HG03039 (cell line): ENCODE results near the gene TAGLN3.
"Not testable (repeated sequence)": the region's sequence is repeated elsewhere in the genome, so short reads cannot be mapped to it uniquely, and the experiment has no call there.

Source experiments
- ATAC-seq: cut with Tn5 transposase; IDR thresholded peaks from one replicate; pipeline ENCODE4 v1.9.1; 2021; ENCODE audit warnings: mild to moderate bottlenecking, moderate library complexity; ENCODE audit not compliant: unreplicated experiment

The TAGLN3 gene

DNA sequence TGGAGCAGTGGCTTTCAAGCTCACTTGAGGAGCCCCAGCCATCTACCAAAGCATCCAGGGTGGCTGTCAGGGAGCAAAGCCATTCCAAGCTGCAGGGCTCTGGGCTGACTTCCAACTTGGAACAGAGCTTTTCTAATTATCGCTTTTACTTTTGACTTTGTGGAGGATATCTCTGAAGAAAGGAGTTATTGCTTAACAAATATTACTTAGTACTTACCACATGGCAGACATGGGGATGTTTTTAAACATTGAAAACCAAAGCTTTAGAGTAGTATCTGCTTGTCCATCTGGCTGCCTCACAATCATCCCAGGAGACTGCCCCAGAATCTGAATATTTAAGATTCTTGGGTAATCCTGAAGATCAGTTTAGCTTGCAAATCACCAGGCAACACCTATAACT, 8.9 kb downstream of the TAGLN3 start:
- ATAC-seq = no peak

DNA sequence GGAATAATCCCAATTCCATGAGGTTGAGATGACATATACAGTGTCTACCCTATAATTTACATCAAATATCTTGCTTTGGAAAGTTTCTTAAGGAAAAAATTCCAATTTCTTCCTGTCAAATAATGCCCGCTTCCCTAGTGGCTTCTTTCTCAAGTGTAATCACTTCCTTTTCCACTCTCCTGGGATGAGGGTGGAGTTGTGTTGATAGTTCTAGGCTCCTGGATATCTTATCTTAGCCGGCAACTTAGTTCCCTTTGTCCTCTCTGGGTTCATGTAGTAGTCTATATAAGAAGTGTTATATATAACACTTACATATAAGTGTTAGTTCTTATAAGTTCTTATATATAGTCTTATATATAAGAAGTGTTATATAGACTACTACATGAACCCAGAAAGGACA, 10.9 kb downstream of the TAGLN3 start:
- ATAC-seq = no peak

DNA sequence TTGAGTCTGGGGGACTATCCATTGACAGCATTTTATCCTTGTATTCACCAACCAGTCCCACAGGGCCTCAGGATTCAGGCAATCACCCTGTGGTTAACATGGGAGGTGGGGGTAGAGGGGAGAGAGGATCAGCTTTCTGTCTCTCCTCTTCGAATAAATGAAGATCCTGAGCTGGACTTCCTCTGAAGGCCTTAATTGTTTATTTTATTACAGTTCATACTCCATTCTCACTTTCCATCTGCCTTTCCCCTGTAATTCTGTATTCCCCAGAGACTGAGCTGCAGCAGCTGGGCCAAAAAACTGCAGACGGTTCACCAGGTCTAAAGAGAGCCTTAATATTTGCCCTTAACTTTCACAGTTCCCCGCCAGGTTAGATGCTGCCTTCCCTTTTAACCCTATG, 11.9 kb downstream of the TAGLN3 start:
- no peak for ATAC-seq

DNA sequence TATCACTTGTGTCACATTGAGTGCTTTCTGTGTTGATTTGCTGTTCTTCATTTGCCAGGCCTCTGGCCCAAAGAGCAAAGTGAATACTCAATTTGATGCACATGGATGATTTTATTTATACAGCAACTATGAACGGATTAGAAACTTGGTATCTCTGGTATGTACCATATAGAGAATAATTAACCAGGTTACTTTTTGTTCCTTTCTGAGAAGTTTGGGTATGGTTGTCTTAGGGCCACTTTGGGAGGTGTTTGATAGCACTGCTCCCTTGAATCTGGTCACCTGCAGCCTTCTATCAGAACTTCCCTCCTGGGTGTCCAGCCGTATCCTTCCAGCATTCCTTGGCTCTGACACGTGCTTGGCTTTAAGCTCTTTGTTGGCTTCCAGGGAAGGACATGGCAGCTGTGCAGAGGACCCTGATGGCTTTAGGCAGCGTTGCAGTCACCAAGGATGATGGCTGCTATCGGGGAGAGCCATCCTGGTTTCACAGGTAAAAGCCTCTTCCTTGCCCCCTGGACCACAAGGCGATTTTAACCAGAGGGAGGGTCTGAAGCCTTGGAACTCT, 12.7 kb downstream of the TAGLN3 start:
- no peak for ATAC-seq

DNA sequence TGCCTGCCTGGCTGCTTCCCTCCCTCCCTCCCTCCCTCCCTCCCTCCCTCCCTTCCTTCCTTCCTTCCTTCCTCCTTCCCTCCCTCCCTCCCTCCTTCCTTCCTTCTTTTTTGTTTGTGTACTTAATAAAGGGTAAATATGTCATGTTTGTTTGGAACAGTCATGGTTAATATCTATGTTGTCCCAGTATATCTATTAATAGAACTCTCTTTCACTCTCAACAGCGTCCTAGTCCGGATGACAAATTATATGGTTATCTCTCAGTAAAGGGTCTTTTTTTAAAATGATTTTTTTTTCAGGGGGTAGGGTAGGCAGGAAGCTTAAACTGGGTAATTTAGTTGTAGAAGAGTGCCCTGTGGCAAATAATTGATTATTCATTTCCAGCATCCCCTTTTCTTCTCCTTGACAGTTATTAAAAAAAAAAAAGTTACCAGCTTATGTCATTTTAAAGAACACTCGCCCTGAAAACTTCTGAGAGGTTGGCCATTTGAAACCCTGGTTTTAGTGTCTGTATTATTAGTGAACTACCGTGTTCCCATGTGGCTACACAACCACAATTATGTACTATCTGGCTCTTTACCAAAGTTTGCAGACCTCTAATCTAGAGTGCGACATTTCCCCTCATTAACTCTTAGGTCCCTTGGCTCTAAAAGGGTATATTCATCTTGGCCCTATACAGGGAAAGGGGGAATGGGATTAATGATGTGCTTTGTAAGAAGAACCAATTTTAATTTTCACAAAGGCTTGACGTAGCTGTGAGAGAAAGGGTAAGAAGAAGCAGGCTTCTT, 13.7 kb downstream of the TAGLN3 start:
- no peak for ATAC-seq

DNA sequence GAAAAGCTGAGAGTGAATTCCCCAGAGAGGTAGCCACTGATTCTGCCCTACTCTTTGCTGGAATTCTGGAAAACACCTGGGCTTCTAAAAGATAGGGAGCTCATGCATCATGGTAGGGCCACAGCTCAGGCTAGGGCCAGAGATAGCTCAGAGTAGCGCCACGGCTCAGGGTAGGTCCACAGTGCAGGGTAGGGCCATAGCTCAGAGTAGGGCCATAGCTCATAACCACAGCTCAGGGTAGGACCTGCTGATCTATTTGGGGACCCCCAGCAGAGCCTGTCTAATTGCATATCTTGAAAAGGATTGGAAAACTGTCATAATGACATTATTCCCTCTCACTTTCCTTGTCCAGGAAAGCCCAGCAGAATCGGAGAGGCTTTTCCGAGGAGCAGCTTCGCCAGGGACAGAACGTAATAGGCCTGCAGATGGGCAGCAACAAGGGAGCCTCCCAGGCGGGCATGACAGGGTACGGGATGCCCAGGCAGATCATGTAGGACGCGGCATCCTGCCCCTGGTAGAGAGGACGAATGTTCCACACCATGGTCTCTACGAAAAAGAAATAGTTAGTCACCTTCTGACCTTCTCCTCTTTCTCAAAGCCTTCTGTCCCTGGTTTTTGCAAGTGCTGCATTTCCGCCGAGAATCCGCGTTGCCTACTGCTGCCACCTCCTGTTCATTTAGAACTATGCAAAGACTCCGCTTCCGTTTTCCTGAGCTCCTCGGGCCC, 14.5 kb downstream of the TAGLN3 start:
- ATAC-seq = peak; percentile 73

DNA sequence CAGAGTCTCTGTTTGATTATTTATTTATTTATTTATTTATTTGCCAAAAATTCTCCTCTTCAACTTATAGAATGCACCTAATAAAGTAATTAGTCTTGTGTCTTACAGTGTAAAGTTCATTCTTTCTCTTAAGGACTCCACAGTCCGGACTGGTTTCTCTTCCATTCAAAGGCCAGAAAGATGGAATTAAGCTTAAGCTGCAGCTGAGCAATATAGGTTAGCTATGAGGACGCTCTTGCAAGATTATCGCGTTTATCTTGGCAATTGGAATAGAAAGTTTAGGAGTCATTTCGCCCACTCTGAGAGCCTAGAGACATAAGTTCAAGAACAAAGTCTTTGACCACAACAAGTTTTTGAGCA, 15.0 kb downstream of the TAGLN3 start:
- no peak for ATAC-seq

DNA sequence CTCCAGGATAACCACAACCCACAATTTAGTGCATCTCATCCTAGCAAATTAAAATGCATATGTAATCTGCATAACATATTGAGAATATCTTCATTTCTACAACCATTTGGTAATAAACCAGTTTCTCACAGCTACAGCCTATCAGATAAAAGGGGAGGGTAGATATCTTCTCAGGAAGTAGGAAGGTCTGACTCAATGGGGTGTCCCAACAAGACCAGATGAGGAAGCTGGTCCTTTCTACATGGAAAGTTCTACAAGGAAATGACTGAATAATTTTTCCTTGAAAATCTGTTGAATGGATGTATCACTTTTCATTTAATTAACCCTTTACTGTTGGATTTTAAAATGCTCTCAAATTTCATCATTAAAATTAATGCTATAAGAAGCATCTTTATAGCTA, 18.4 kb downstream of the TAGLN3 start:
- no peak for ATAC-seq

DNA sequence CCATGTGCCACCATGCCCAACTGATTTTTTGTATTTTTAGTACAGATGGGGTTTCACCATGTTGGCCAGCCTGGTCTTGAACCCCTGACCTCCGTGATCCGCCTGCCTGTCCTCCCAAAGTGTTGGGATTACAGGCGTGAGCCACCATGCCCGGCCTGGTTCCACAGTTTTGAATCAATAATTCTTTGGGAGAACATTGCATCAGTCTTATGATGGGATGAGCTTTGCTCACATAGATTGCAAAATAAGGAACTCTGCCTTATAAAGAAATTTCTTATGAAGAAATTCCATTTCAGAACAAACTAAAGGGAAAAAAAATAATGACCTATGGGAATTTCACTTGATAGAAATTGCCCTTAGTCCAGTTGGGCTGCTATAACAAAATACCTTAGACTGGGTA, 20.0 kb downstream of the TAGLN3 start:
- no peak for ATAC-seq

DNA sequence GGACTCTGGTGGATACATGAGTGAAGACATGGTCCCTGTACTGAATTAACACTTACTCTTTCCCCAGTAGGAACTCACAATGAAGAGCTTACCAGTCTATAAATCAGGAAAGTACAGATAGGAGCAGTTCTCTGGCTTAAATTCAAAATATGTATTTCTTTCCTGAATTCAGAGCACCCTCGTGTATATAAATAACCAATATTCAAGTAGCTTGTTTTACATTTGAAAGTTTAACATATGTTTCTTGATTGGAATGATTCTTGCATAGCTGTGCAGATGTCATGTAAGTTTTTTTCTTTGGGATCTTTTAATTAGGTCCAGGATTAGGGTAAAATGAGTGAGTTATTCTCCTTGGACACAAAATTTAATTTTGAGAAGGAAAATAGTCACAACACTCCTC, 21.0 kb downstream of the TAGLN3 start:
- ATAC-seq = no peak

DNA sequence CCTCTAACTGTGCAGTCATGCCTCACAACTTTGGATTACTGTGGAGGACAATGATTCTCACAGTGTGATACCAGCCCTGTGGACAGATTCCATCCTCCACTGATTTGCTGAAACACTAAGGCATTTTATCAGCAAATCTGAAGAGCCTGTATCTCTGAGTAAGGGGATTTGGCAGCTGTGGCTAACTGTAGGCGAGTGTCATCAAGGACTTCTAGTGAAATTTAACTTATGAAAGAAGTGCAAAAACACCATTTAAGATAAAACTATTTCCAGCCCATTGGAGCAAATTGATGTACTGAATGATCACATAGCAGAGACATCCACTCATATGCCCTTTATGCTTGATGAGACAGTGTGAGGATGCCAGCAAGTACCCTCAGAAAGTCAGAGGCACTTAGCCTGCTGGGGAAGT, 22.0 kb downstream of the TAGLN3 start:
- no peak for ATAC-seq

DNA sequence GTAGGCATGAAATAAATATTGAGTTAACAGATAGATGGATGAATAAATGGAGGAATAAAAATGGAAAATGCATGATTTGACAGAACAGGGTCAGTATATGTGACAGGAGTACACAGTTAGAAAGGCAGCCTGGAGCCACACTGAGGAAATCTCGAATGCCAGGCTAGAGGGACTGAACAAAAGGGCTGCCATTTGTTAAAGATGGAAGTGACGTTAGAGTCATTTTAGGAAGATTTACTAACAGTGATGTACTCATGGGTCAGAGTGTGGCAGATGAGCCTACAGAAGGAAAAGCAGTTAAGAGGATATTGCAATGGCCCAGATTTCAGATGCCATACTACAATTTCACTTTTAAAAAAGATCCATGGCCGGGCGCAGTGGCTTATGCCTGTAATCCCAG, 28.4 kb downstream of the TAGLN3 start:
- no peak for ATAC-seq

DNA sequence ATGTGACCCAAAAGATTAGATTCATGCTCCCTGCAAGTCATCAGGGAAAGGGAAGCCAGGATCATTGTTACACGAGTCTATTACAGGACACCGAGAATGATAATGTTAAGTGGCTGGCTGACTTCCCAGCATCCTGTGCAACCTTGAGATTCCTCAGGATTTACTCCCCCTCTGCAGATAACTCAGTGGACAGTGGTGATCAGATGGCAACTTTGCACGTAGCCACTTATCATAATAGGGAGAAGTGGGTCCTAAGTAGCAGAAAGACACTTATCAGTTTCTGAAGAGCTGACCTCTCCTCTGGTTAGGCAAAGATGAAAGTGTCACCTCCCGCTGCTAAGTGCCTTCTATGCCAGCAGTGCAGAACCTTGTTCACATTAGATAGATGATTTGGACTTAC, 29.1 kb downstream of the TAGLN3 start:
- ATAC-seq = no peak

DNA sequence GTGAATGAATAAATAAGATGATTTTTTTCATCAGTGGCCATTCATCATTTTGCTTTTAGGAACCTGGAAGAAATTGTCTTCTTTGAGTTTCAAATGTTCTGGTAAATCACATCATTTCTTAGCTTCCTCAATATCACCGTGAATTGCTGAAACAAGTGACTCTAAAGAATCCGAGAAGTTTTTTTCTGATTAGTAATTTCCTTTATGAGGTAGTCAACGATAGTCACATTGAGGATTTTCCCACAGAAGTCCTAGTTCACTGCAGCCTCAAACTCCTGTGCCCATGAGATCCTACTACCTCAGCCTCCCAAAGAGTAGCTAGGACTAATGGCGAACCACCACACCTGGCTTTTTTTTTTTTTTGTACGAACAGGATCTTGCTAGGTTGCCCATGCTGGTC, 32.2 kb downstream of the TAGLN3 start:
- ATAC-seq = no peak

DNA sequence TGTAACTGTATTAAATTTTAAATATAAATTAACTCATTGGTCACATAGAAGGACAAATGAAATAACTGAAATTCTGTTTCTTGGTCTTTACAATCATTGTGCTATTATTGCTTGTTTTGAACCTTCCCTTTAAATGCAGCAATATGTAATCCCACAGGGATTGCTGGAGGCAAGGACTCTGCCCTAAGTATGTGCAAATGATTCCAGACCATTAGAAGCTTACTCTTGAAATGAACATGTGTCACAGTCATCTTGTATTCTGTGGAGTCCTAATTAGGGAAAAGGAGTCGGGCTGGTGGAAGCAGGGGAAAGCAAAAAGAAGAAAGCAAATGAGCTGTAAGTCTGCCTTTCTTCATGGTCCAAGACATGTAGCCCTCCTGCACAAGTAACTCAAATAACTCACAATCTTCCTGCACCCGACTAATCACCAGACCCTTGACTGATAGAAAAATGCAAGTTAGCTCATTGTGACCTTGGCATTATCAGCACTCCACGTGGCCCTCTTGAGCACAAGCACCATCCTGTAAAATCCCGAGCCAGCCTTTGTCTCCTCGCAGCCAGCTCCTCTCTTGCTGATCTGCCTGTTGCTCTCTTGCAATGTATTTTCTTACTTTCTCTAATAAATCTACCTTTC, 33.5 kb downstream of the TAGLN3 start:
- no peak for ATAC-seq

DNA sequence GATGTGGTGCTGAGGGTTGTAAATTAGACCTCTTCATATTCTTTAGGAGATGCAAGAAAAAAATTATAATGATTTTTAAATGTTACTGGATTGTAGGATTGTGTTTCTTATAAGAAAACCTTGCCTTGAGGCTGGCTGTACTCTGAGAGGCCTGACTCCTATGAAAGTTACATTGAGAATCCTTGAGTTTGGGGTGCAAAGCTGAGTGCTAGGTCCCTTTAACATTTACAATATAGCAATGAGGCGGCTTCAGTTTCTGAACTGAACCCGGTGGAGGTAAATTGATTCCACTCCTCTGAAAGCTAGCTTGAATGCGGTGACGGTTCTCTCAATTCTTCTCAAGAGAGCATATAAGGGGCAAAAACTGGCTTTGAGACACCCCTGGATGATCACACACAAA, 35.7 kb downstream of the TAGLN3 start, which contains the start of gene TMPRSS7:
Gene TMPRSS7, plus strand, starts transcription at position 301 of the 400 bp plus-strand sequence. CDS start 110 bp downstream, outside the sequence.
- ATAC-seq = no peak

DNA sequence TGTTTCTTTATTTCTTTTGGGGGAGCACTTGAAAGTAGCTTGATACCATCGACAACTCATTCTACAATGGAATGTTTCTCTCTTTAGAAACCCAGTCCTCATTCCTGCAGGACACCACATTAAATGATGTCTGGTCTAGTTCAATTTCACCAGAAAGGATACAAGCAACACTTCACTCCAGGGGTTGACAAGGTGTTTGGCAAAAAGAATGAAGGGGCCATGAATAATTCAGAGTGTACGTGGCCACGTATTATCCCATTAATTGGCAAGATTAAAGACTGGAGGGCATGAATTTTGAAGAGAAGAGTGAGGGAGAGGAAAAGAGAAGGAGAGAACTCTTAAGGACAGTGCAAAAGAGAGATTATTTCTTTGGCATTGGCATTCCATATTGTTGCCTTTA, 36.5 kb downstream of the TAGLN3 start:
- ATAC-seq = no peak

DNA sequence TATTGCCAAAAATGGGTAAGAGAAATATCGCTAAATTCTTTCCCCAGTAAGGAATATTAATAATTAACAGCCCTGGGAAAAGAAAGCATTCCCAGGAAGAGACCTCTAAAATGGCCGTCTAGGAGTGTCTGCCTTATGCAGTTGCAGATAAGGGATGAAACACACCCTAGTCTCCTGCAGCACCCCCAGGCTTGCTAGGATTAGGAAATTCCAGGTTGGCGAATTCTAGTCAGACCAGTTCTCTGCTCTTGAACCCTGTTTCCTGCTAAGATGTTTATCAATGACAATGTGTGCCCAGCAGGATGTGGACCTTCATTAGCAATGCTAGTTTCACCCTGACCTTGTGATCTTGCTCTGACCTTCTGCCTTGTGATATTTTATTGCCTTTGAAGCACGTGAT, 38.5 kb downstream of the TAGLN3 start:
- not testable (repeated sequence) for ATAC-seq

DNA sequence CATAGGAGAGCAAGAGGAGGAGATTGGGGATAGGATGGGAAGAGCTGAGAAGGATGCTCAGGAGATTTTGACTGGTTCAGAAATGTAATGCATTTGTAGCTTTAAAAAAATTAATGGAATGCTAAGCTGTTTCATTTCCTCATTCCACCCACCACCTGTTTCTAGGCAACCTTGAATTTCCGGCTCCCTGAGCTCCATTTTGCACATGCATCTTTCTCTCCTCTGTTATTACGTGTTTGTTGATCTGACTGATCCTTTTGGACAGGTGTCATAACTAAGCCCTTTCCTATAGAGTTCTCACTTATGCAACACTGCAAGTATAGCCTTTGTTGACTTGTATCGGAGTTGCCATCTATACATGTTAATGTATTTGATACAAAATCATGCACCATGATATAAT, 40.1 kb downstream of the TAGLN3 start:
- no peak for ATAC-seq

DNA sequence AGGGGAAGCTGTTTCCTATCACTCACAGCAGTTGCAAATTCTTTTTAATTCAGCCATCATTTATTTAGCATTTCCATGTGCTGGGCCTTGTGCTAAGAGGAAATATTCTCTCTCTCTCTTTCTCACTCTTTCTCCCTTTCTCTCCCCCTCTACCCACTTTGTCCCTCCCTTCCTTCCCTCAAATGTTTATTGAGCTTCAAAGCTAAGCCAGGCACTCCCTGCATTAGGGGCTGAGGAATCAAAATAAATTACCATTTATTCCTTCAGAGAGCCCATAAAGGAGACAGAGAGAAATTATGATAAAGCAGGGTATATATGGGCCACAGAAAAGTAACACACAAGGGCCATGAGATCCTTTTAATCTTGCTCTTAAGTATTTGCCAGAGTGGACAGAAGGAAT, 42.6 kb downstream of the TAGLN3 start:
- ATAC-seq = no peak

DNA sequence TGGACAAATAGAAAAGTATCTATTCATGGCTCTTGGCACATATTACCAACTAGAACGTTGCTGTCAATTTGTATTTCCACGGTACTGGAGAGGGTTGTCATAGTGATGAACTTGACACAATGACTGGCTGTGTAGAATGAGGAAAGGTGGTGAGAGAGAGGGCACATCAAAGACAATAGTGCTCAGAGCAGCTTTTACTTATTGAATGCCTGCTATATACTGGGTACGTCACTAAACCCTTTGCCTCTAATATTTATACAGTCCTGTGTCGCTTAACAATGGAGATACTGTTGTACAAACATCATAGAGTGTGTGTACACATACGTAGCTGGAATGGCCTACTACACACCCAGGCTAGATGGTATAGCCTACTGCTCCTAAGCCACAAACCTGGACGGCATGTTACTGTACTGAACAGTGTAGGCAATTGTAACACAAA, 44.1 kb downstream of the TAGLN3 start:
- no peak for ATAC-seq
